SKM-1 treated with dmso at 0.1 percent for 144 hours (cell line): ENCODE data around the gene SATB1.

Source experiments
- DNase-seq: peaks from one replicate; lab custom pipeline; 2025; ENCODE audit not compliant: unreplicated experiment; lab: John Stamatoyannopoulos, UW

The SATB1 gene

DNA sequence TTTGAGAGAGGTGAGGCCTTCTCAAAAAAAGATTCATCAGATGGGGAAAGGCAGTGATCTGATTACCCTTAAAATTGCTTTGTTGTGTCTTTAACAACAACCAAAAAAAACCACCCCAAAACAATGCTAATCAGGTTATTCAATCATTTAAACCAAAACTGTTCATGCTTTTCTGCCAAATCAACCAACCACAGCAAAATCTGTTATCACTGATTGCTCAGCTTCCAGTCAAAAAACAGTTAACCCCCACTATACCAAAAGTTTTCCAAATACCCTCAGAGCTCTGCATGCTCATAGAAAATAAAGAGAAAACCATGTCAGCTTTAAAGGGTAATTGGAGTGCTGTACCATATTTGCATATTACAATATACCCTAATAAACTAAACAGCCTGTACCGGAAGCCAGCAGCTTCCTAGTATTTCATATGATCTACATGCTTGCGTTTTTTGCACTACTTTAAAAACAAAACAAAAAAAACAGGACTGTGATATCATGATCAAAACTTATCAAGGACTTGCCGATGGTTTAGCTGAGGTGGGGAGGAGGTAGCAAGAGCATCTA lies 22.8 kb downstream of the SATB1 start:
- DNase-seq = no peak

DNA sequence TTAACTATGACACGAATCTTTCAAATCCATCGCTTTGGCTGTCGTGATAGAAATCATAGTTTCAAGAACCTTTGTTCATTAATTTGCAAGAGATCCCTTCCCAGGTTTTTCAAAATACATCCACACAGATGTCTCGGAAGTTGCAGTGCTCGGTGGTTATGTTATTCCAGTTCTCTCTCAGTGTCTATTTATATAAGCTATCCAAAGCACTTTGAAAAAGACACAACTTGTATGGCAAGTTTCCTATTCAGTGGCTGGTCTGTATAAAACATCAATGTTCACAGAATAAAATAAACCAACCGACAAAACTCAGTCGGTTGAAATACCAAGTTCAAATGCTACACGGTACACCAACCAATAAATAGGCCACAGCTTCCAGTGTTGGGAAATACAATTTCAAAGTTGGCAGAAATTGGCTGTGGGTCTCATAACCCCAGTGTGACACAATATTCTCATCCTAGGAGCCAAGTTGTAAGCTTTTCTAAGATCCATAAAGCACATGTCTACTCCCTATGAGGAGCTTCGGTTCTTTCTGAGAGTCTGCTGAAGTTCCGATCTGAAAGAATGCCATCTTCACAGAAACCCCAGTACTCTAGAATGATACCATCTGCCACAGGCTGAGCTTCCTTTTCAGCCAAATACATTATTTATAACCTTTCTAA lies 23.7 kb downstream of the SATB1 start:
- DNase-seq = no peak

- no peak for DNase-seq
Measured at GRCh38 chr3:18398448-18398847, 26.7 kb downstream of the SATB1 start.

- no peak for DNase-seq
Measured at GRCh38 chr3:18396428-18396827, 28.7 kb downstream of the SATB1 start.

DNA sequence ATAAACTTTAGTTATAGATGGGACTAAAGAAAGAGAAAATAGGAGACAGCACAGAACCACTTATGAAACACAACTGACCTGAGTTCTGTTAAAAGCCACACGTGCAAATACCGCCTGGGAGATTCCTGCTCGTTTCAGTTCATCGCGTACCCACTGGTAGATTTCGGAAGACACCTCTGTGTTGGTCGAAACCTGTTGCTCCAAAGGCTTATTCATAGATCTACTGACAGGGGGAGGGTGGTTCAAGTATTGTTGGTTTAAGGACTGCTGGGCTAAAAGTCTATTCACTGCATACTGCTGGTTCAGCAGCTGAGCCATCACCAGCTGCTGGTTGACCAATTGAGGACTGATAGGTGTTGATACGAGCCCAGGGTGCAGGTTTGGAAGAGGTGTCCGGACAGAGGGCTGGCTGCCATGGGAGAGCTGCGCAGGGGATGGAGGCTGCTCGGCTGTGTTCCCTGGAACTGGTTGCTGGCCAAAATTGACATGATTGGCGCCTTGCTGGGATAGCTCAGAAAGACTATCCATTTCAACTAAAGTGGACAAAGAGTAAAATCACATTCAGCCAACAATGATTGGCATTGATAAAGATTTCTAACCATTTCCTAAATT lies 30.6 kb downstream of the SATB1 start:
- DNase-seq = no peak

- DNase-seq = no peak
Measured at GRCh38 chr3:18393906-18394305, 31.2 kb downstream of the SATB1 start.

DNA sequence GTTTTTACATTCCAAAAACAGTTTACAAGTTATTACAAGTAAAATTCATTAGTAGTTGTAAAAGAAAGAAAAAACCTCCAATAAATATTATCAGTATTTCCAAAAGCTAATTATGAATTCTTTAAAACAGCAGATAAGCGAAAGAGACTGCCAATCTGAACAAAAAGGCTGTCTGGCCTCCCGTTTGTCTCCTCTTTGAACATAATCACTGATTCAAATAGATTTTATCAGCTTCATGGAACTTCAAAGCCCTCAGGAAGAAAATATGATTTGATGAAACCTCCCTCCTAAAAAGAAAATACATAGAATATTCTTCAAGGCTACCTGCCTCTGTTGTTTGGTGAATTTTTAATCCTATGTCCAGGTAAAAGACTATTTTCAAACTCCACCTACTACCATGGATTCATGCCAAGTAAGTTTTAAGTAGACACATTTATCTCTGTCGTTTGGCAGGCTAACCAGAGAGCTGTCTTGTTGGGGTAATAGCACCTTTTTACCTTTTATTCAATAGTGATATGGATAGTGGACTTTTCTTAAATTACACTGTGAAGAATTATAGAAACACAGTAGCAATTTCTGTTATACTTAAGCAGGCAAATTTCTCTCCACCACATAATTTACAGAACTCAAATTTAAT lies 35.0 kb downstream of the SATB1 start:
- DNase-seq = no peak

DNA sequence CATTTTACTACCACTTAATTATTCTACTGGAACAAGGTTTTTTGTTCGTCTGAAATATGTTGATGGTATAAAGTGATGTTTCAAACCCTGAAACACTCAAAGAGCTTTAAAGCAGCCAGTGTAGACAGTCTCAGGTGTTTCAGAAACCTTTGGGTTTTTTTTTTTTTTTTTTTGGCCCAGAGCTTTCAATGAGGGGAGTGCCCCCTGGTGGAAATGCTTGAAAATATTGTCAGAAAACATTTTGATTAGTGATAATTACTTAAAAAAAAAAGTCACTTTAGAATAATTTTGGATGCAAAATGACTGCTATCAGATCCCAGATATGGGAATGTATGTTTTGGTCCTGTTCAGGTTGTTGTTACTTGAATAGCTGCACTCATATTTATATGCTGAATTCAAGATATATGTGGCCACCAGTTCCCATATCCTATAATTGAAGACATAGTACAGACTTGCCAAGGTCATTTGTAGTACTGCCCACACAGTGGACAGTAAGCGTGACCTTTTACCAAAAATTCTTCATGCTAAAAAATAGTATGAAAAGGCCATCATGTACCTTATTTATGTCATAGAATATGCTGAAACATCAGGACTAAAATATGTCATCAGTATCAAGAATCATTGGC lies 35.9 kb downstream of the SATB1 start:
- DNase-seq = no peak

DNA sequence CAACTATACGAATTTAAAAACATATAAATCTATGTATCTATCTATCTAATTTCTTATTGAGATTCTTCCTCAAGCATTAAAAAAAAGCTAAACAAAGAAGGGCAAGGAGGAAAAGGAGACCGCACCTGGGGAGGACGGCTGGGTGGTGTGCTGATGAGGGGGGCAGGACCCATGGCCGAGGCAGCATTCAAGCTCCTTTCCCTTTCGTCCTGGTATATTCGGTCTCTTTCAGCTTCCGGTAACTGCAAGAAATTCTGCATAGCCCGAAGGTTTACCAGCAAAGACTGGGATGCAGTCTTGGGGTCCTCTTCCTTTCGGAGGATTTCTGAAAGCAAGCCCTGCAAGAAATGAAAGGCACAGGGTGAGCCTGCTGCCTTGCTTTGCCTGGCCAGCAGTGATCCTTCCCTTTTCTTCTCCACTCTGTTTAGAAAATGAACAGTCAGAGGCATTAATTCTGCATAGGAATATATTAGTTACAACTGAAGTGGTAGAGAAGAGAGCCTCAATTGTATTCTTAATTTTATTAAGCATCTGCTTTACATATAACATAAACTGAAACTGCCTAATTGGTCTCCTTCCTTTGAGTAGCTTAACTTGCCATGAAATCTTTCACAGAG lies 38.8 kb downstream of the SATB1 start:
- DNase-seq = no peak

GRCh38 chr3:18385706-18386105 lies 39.4 kb downstream of the SATB1 start:
- DNase-seq = no peak

DNA sequence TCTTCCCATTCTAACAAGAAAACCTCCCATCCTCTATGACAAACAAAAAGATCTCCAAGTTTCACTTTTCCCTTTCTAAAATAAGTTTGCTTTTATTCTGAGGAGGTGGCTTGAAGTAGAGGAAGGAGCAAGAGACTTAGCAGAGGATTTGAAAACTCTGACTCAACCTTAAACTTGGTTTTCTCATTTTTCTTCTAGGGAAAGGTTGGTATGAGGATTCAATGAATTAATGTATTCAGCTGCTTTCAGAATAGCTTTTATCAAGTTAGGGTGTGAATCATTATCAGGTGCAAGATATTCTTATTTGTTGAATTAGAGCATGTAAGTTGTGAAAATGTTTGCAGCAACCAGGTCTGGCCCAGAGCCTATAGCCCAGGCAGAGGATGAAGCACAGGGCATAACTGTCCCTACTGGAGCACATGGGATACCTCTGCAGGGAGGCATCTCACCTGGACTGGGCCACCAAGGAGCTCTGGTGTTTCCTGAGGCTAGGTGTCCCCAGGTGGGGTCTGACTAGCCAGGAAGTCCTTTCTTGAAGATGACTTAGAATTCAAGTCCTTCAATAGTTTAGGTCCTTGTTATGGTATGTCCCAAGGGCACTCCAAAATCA lies 42.3 kb downstream of the SATB1 start:
- no peak for DNase-seq

DNA sequence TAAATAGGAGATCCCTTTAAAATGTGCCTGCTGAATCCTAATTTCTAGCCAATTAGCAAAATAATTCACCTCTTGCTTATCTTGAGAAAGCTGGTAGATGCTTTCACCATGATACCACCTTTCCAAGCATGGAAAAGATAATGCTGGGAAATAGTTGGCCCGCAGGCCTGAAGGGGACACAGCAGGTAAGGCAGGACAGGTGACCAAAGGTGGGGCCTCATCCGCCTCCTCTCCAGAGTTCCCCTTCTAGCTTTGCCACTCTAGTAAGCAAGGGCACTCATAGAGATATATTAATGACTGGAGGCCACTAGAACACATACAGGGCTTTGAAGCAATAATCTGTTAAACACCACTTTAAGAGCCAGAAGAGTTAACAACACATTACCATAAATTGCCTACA lies 45.5 kb downstream of the SATB1 start:
- no peak for DNase-seq

DNA sequence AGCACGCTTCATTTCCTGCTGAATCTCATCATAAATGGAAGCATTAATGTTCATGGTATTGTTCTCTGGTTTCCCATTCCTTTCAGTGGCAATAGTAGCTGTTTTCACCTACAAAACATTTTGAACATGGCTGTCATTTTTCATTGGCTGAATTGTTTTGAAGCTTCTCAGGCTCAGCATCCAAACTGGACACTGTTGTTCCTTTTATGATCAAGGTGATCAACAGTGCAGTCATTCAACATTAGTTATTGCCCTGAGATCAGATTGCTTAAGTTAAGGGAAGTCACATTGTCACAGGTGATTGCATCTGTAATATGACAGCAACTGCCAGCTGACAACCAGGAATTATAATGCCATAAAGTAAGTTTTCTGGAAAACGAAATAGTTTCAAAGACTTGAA lies 46.9 kb downstream of the SATB1 start:
- no peak for DNase-seq

DNA sequence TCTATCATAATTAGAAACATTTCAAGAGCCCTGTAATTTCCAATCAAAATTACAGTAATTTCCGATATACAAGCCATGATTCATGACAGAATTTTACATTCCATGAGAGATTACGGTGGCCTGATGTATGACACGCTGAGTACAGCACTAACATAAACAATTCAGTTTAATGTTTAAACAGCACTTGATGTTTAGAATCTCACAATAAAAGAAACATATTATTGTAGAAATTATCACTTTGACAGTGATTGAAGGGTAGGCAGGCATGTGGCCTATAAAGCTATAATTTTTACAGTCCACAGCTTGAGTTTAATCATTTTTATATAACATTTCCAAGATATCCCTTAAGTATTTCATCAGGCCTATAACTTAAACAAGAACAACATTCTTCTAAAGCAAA lies 48.5 kb downstream of the SATB1 start:
- DNase-seq = no peak

DNA sequence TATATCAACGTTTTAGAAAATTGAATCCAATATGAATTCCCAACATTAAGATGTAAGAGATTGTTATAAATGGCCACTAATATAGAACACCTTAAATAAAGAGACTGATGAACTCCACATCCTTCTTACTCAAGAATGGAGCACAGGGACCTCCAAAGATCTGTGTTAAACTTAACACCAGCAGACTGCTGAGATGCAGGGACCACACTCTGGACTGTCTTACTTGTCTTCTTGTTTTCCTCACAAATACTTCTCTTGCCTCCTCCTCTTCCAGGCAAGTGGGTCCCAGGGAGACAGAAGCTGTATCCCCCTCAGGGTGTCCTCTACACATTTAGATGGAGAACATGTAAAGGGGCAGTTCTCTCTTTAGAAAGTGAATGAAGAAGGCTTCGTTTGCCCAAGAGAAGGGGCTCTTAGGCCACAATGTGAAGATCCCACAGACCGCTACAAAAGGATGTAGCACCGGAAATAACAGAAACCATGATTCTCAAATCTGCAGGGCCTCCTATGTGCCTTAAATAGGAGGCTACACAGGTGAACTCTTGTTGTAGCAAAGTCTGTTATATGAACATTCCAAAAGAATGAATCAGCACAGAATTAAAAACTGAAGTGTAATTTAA lies 52.2 kb downstream of the SATB1 start:
- no peak for DNase-seq

DNA sequence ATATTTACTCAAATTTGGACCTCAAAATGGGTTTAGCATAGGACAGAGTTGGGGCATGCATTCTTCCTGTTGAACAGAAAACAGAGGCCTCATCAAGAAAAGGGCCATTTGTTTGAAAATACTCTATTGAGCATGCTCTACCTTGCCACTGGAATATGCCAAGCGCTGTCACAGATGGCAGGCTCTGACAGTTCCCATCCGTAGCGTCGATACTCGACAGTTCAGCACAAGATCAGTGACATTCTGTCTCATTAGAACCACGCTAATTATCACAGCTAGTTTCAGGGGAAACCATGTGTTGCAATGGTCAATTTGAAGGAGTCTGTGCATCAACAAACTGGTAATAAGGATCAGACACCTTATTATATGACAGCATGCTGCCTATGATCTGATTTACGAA lies 54.5 kb downstream of the SATB1 start:
- no peak for DNase-seq

DNA sequence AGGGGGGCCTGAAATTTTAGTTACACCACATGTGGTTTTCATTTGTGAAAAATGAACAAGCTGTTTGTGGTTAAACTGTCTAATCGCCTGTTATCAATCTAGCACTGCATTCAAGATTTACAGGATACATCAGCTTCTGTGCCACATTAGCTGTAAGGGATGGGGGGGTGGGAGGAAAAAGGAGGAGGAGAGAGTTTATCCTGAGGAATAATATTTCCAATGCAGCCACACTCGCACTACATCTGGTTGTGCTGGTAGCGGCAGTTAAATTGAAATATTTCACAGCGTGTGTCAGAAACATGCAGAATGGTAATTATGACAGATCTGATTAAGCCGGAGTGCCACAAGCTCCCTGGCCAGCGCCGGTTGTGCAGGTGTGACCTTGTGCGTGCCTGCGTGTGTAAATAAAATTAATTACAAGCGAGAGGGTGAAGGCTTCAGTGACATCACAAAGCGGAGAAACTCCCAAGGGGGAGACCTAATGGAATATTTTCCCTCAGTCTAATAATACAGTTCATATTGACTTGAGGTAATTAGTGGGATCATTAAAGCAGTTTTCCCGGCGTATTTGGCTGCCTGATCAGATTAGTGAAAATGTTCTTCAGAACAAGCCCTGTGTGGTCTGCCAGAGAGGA lies 55.5 kb downstream of the SATB1 start:
- no peak for DNase-seq

GRCh38 chr3:18366258-18366657 lies 58.9 kb downstream of the SATB1 start:
- DNase-seq = no peak

- no peak for DNase-seq
Measured at GRCh38 chr3:18363338-18363737, 61.8 kb downstream of the SATB1 start.

- DNase-seq = no peak
Measured at GRCh38 chr3:18357747-18358146, 67.4 kb downstream of the SATB1 start.
